Esophagus (tissue), 2 donors: ENCODE data around the gene CAPN3. TPM values are rescaled to one million over a fixed set of nuclear protein-coding genes. Genes with fewer than 3 reads are reported as not detected.

ENCODE experiments used
- H3K27ac ChIP-seq, 2 donors: one replicate each; pipeline ENCODE4 v1.5.1; 2013; ENCODE audit warnings: low read depth in 2 of 2, mild to moderate bottlenecking in 2 of 2, inconsistent platforms in 1 of 2, low read length in 1 of 2, moderate library complexity in 1 of 2
- H3K27me3 ChIP-seq, 2 donors: one replicate each; pipeline ENCODE4 v1.6.1; 2013; ENCODE audit warnings: low read length in 2 of 2, control low read depth in 1 of 2, mild to moderate bottlenecking in 1 of 2; ENCODE audit not compliant: insufficient read depth in 2 of 2, control insufficient read depth in 1 of 2
- H3K36me3 ChIP-seq, 2 donors: one replicate each; pipeline ENCODE4 v1.6.1; 2013; ENCODE audit warnings: low read length in 1 of 2; ENCODE audit not compliant: control insufficient read depth in 2 of 2, insufficient read depth in 2 of 2
- H3K4me1 ChIP-seq, 2 donors: one replicate each; pipeline ENCODE4 v1.6.1; 2013; ENCODE audit warnings: low read length in 1 of 2; ENCODE audit not compliant: control insufficient read depth in 2 of 2, insufficient read depth in 2 of 2
- H3K4me3 ChIP-seq, 2 donors: one replicate each; pipeline ENCODE4 v1.5.1; 2013; ENCODE audit warnings: low read length in 2 of 2, mild to moderate bottlenecking in 2 of 2, low read depth in 1 of 2, moderate library complexity in 1 of 2
- H3K9me3 ChIP-seq, 2 donors: one replicate each; pipeline ENCODE4 v1.6.1; 2013; ENCODE audit warnings: mild to moderate bottlenecking in 2 of 2, low read depth in 1 of 2, low read length in 1 of 2, moderate library complexity in 1 of 2; ENCODE audit not compliant: control insufficient read depth in 2 of 2, insufficient read depth in 1 of 2
- WGBS, 2 donors: extraction: QIAGEN DNeasy Blood & Tissue Kit; methylation state at CpG; one replicate each; pipeline ENCODE4 v1.1.7; 2013; 5-methylcytosine and 5-hydroxymethylcytosine counted together
- polyA plus RNA-seq, 2 donors: library from polyadenylated mRNA; stranded (reverse); fragments of 200-250 nt; gene quantifications; one replicate each; pipeline ENCODE4 v1.2.3, GENCODE V29; 2013
- donor health status: healthy with polysubstance abuse.
- donor health status: Bipolar disorder and iron deficiency.

CAPN3 gene
- polyA plus RNA-seq, 2 donors, result 7.4 to 25.8 TPM

- H3K9me3 ChIP-seq, result no peaks in the 10 kb centered on the region
- H3K27me3 ChIP-seq, result no peaks in the 10 kb centered on the region
- no peaks in the 10 kb centered on the region for H3K4me1 ChIP-seq
- H3K4me3 ChIP-seq, result no peak overlapping the region
- WGBS, 2 donors, result 88 to 91% methylated on average over 15 of the region's 15 CpGs
- H3K36me3 ChIP-seq, result peaks cover 0 to 18% of the 10 kb centered on the region in 2 donors
- H3K27ac ChIP-seq, result no peak overlapping the region
Observed at GRCh38 chr15:42402455-42403205, 43.3 kb downstream of the CAPN3 start.

GRCh38 chr15:42403389-42403788, 44.1 kb downstream of the CAPN3 start:
- no peaks in the 10 kb centered on the region for H3K4me1 ChIP-seq
- H3K36me3 ChIP-seq, result peaks cover 0 to 18% of the 10 kb centered on the region in 2 donors
- H3K9me3 ChIP-seq, result no peaks in the 10 kb centered on the region
- no peak overlapping the region for H3K4me3 ChIP-seq
- no peaks in the 10 kb centered on the region for H3K27me3 ChIP-seq
- WGBS, 2 donors, result 91 to 95% methylated on average over 7 of the region's 7 CpGs
- H3K27ac ChIP-seq, result no peak overlapping the region

- Histone ChIP-seq H3K9me3 (no peaks in the 10 kb centered on the region), H3K27ac (no peak overlapping the region), H3K27me3 (no peaks in the 10 kb centered on the region), H3K4me3 (no peak overlapping the region), H3K4me1 (no peaks in the 10 kb centered on the region), H3K36me3 (peaks cover 0 to 18% of the 10 kb centered on the region in 2 donors)
- WGBS, 2 donors, result 82 to 83% methylated on average over 12 of the region's 12 CpGs
Observed at GRCh38 chr15:42404461-42405235, 45.3 kb downstream of the CAPN3 start.

GRCh38 chr15:42405863-42406482, 46.7 kb downstream of the CAPN3 start:
- Histone ChIP-seq H3K4me1 (no peaks in the 10 kb centered on the region), H3K9me3 (no peaks in the 10 kb centered on the region), H3K27ac (no peak overlapping the region), H3K4me3 (no peak overlapping the region), H3K36me3 (peaks cover 0 to 26% of the 10 kb centered on the region in 2 donors), H3K27me3 (no peaks in the 10 kb centered on the region)
- WGBS, 2 donors, result 35 to 63% methylated on average over 6 of the region's 6 CpGs

- no peaks in the 10 kb centered on the region for H3K9me3 ChIP-seq
- no peak overlapping the region for H3K27ac ChIP-seq
- no peaks in the 10 kb centered on the region for H3K4me1 ChIP-seq
- peaks cover 0 to 25% of the 10 kb centered on the region in 2 donors for H3K36me3 ChIP-seq
- 70 to 71% methylated on average over 4 of the region's 4 CpGs for WGBS, 2 donors
- H3K27me3 ChIP-seq, result no peaks in the 10 kb centered on the region
- H3K4me3 ChIP-seq, result no peak overlapping the region
Observed at GRCh38 chr15:42408178-42408577, 48.9 kb downstream of the CAPN3 start.

- no peak overlapping the region for H3K27ac ChIP-seq
- H3K36me3 ChIP-seq, result peaks cover 0 to 23% of the 10 kb centered on the region in 2 donors
- no peaks in the 10 kb centered on the region for H3K9me3 ChIP-seq
- no peaks in the 10 kb centered on the region for H3K27me3 ChIP-seq
- H3K4me3 ChIP-seq, result no peak overlapping the region
- no peaks in the 10 kb centered on the region for H3K4me1 ChIP-seq
- WGBS, 2 donors, result 86 to 92% methylated on average over 8 to 9 of the region's 9 CpGs
Observed at GRCh38 chr15:42409011-42409410, 49.7 kb downstream of the CAPN3 start.

- Histone ChIP-seq H3K9me3 (no peaks in the 10 kb centered on the region), H3K36me3 (peaks cover 9 to 32% of the 10 kb centered on the region in 2 donors), H3K4me1 (no peaks in the 10 kb centered on the region), H3K27me3 (no peaks in the 10 kb centered on the region), H3K27ac (no peak overlapping the region), H3K4me3 (no peak overlapping the region)
- WGBS, 2 donors, result 95 to 98% methylated on average over 7 of the region's 7 CpGs
Observed at GRCh38 chr15:42411884-42412283, 52.6 kb downstream of the CAPN3 start.

- 32 to 38% methylated on average over 2 of the region's 2 CpGs for WGBS, 2 donors
- H3K27me3 ChIP-seq, result no peaks in the 10 kb centered on the region
- H3K4me3 ChIP-seq, result no peak overlapping the region
- no peaks in the 10 kb centered on the region for H3K4me1 ChIP-seq
- H3K36me3 ChIP-seq, result peaks cover 13 to 39% of the 10 kb centered on the region in 2 donors
- H3K9me3 ChIP-seq, result no peaks in the 10 kb centered on the region
- H3K27ac ChIP-seq, result no peak overlapping the region
Observed at GRCh38 chr15:42413920-42414319, 54.6 kb downstream of the CAPN3 start.

- Histone ChIP-seq H3K36me3 (peaks cover 15 to 23% of the 10 kb centered on the region in 2 donors), H3K4me1 (no peaks in the 10 kb centered on the region), H3K4me3 (no peak overlapping the region), H3K9me3 (no peaks in the 10 kb centered on the region), H3K27ac (no peak overlapping the region), H3K27me3 (no peaks in the 10 kb centered on the region)
- 92 to 93% methylated on average over 7 of the region's 7 CpGs for WGBS, 2 donors
Observed at GRCh38 chr15:42419369-42419768, 60.1 kb downstream of the CAPN3 start.
